ENCODE data around the gene SNTB2.
"Not testable (repeated sequence)": the region's sequence is repeated elsewhere in the genome, so short reads cannot be mapped to it uniquely, and the experiment has no call there.

The SNTB2 gene

DNA sequence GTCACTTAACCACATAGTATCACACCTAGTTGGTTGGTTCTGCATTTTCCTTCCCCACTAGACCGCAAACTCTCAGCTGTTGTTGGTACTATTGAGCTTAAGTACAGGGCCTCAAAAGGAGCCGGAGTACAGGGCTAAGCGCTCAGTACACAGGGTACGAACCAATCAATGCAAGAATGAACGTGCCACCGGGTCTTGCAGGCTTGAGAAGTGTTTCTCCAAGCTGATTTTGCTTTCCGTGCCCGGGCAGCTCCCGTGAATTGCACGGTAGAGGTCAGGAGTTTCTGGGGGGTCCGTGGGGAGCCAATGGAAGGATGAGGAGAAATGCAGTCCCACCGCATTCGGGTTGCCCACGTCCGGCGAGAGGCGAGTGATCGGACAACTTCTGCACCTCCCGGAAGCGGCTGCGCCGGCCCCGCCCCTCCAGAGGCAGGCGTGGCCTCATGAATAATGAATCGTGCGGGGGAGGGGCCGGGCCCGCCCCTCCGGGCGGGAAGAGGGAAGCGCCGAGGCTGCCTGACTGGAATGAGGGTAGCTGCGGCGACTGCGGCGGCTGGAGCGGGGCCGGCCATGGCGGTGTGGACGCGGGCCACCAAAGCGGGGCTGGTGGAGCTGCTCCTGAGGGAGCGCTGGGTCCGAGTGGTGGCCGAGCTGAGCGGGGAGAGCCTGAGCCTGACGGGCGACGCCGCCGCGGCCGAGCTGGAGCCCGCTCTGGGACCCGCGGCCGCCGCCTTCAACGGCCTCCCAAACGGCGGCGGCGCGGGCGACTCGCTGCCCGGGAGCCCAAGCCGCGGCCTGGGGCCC, at the start of gene SNTB2:
Gene SNTB2 (plus strand): TSS at position 523 of the 804 bp plus-strand sequence. CDS start 3 bp downstream, at position 526.
- peak; percentile 91 for DNase-seq (ENCODE audit: low spot score)

DNA sequence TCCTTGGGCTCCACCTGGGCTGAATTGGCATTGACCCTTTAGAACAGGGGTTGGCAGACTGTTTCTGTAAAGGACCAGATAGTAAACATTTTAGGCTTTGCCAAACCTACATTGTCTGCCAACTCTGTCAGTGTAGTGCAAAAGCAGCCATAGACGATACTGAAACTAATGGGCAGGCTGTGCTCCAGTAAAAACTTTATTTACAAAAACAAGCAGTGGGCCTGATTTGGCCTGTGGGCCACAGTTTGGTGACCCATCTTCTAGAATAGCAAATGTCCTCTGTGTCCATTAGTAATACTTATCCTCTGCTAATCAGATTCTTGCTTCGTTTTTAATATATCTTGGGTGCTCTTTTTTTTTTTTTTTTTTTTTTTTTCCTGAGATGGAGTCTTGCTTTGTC, 48.4 kb upstream of the SNTB2 start:
- no peak for DNase-seq (ENCODE audit: low spot score)

DNA sequence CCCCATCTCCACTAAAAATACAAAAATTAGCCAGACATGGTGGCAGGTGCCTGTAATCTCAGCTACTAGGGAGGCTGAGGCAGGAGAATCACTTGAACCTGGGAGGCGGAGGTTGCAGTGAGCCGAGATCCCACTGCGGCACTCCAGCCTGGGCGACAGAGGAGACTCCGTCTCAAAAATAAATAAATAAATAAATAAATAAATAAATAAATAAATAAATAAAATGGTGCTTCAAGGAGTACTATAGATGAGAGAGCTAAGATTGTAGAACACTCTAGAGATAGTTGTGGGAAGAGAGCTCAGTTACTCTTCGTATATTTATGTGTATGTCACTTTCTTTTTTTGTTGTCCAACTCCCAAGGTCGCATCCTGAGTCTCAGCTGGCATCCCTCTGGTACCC, 47.5 kb upstream of the SNTB2 start:
- not testable (repeated sequence) for DNase-seq (ENCODE audit: low spot score)

DNA sequence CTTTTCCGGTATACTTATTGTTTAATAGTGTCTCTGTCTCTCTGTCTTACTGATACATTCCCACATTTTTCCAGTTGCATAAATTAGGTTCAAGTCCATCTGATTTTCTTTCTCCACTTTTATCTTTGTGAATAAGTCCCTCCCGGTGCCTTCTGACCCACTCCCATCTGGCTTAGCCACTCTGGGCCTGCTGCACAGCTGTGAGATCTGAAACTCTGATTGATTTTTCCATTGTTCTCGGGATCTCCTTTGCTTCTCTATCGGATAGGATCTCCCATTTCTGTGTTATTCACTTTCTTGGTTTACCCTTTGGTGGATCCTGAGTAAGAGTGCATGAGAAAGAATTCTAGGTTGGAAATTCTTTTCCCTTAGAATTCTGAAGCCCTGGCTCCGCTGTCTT, 46.0 kb upstream of the SNTB2 start:
- DNase-seq (ENCODE audit: low spot score): no peak

DNA sequence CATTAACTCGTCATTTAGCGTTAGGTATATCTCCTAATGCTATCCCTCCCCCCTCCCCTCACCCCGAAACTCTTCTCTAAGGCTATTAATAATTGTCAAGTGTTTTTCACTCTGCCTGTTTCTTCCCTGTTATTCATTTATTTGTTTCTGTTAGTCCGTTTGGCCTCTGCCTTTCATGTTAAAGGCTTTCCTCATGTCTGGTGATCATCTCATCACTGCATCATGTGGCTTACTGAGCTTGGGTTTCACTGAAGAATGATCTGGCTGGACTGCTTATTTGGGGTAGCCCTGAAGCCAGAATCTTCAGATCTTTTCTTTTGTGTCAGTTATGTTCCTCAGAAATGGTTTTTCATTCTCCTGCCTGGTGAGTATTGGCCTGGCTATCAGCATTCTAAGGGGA, 45.0 kb upstream of the SNTB2 start:
- DNase-seq (ENCODE audit: low spot score): peak; percentile 73

DNA sequence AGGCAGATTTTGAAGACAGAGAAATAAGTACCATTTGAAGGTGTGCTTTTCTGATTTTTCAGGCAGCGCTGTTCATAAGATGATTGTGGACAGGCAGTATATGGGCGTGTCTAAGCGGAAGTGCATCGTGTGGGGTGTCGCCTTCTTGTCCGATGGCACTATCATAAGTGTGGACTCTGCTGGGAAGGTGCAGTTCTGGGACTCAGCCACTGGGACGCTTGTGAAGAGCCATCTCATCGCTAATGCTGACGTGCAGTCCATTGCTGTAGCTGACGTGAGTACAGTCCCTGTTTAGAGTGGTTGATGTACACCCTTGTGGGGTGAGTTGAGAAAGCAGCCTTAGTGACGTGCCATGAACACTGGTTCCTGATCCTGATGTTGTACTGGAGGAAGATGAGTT, 43.8 kb upstream of the SNTB2 start:
- peak; percentile 78 for DNase-seq (ENCODE audit: low spot score)

DNA sequence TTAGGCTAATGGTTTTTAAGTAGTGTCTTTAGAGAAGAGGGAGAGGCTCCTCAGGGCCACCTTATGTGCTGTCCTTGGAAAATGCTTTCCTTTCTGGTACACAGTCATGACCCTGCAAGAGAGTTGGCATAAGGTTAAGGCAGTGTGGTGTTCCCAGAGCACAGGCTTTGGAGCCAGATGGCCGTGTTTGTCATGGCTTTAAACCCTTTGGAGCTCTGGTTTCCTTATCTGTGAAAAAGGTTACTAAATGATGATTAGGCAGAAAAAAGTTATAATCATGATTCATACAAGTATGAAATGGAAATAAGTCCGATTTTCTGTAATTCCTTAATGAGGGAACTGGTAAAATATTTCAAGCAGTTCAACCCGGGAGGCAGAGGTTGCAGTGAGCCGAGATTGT, 41.3 kb upstream of the SNTB2 start:
- DNase-seq (ENCODE audit: low spot score): no peak

DNA sequence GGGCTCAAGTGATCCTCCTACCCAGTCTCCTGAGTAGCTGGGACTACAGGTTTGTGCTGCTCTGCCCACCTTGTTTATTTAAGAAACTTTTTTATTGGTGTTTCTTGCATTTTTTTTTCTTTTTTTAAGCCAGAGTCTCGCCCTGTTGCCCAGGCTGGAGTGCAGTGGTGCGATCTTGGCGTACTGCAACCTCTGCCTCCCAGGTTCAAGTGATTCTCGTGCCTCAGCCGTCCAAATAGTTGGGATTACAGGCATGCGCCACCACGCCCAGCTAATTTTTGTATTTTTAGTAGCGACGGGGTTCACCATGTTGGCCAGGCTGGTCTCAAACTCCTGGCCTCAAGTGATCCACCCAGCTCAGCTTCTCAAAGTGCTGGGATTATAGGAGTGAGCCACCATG, 37.3 kb upstream of the SNTB2 start:
- DNase-seq (ENCODE audit: low spot score): not testable (repeated sequence)

DNA sequence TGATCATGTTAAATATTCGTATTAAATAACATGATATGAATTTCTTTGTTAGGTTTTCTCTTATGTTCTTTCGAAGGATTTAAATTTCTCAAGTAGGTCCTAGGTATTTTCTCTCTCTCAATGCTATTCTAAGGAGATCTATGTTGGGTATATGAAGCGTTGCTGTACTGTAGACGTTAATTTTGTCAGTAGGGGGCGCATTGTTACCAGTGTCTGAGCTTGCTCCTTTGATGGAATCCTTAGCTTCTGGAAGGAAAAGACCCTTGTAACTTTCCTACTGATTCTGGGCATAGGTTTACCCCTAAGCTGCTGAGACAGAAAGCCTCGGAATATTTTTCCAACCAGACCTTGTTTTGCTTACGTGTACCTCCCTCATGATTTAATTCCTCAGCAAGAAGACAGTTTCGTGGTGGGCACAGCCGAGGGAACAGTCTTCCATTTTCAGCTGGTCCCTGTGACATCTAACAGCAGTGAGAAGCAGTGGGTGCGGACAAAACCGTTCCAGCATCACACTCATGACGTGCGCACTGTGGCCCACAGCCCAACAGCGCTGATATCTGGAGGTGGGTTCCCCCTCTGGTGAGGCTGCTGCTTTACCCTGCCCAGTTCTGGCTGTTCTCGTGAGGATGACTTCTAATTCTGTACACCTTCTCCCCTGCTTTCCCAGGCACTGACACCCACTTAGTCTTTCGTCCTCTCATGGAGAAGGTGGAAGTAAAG, 36.7 kb upstream of the SNTB2 start:
- peak; percentile 70 for DNase-seq (ENCODE audit: low spot score)

DNA sequence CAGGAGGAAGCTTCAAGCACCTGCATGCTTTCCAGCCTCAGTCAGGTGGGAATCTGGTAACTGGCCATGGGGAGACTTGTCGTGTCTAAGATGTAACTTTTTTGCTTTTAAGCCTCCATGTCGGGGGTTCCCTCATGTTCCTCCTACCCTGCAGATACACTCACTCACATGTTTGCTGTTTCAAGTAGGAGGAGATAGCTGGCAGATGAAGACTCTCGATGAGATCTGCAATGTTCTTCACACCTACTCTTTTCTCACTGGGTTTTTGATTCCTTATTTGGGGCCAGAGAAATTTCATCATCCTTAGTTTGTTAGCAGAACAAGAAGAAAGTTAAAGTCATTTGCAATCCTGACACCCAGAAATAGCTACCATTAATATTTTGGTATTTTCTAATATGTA, 29.8 kb upstream of the SNTB2 start:
- no peak for DNase-seq (ENCODE audit: low spot score)

DNA sequence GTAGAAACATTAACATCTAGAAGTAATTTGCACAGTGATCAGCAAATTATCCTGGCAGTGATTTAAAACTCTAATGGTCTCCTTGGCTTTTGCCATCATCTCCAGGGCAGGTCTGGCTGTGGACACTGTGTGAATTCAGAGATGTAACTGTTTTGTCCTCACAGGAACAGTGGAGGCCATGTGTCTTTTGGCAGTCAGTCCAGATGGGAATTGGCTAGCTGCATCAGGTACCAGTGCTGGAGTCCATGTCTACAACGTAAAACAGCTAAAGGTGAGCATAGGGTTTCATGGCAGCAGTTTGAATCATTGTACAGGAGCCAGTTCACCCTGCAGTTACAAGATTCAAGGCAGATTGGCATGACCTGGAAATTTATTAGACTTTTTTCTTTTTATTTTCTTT, 26.8 kb upstream of the SNTB2 start:
- no peak for DNase-seq (ENCODE audit: low spot score)

DNA sequence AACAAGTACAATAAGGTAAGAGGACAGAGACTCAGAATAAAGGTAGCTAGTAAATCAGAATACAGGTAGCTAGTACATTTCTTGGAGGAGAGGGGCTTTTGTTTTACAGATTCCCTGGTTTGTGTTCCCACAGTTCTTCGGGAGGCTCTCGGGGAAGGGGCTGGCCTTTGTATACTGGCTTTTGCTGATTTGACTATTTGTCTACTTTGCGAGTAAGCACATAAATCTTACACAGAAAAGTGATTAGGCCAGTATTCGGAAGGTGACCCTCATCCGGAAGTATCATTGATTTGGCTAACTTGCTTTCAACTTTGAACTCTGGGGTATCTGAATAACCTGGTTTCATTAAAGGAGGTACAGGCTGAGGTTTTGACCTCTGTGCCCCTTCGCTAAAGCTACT, 21.4 kb upstream of the SNTB2 start:
- DNase-seq (ENCODE audit: low spot score): no peak

DNA sequence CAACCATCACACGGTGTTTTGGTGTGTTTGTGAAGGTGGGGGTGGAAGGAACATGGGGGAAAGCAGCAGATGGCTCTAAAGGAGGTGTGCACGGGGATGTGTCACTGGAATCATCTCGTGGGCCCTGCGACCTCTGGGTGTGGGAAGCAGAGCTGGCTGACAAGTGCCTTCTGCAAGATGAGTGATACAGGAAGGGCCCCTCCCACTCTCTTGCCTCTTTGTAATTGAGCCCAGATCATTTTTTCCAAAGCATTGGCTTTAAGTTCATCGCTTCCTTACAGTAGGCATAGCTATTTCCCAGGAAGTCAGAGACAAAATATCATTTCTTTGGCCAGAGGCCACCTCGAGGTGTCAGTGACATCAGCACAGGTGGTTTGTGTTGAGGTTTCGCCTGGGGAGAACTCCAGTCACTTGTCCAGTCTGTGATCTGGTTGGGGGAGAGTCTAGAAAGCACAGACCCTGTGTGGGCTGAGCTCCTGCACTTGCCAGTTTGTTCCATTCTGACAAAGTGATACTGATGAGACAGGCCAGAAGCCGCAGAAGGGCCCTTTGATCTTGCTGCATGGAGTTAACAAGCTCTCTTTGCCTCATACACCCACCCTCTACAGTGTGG, 20.6 kb upstream of the SNTB2 start:
- DNase-seq (ENCODE audit: low spot score): peak; percentile 56

DNA sequence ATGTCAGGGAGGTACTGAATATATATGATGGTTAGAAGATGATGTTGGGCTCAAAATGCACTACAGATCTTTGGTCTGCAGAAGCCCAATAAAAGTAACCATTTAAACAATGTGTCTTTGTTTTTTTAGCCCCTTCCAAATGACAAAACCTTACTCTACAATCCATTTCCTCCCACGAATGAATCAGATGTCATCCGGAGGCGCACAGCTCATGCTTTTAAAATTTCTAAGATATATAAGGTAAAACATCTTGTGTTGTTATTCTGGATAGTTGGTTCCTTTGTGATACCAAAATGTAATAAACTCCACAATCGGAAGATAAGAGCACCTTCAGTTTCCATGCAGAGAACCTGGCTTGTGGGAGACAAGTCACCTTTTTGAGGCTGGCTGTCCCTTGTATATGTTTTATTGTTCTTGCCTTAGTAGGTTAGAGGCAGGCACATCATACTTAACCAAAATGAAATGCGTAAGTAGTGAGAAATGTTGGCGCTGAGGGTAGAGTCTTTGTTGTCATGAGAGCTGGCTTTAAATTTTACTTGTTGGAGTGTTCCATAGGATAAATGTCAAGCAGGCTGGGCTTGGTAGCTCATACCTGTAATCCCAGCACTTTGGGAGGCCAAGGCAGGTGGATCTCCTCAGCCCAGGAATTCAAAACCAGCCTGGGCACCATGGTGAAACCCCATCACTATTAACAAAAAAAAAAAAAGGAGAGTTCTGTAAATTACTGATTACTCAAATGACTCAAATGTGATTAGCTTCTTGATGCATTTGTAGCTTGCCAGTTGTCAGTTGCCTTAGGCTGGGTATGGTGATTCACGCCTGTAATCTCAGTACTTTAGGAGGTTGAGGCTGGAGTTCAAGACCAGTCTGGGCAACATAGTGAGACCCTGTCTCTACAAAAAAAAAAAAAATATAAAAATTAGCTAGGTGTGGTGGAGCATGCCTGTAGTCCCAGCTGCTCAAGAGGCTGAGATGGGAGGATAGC, 19.7 kb upstream of the SNTB2 start:
- DNase-seq (ENCODE audit: low spot score): peak; percentile 58

DNA sequence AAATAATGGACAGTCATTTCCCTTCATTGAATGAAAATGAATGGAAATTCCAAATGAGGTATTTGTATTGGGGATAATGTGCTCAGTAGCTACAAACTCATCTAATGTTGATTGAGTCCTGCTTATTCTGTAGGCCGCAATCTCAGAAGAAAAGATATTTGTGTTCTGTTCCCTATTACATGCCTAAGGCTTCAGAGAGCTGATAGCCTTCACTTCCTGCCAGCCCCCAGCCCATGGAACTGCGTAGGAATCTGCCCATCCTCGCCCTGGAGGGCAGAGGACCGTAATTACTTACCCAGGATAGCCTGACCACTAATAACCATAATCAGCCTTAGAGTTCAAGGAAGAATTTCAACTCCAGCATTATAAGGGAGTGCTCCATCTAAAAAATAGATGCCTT, 17.9 kb upstream of the SNTB2 start:
- DNase-seq (ENCODE audit: low spot score): no peak

DNA sequence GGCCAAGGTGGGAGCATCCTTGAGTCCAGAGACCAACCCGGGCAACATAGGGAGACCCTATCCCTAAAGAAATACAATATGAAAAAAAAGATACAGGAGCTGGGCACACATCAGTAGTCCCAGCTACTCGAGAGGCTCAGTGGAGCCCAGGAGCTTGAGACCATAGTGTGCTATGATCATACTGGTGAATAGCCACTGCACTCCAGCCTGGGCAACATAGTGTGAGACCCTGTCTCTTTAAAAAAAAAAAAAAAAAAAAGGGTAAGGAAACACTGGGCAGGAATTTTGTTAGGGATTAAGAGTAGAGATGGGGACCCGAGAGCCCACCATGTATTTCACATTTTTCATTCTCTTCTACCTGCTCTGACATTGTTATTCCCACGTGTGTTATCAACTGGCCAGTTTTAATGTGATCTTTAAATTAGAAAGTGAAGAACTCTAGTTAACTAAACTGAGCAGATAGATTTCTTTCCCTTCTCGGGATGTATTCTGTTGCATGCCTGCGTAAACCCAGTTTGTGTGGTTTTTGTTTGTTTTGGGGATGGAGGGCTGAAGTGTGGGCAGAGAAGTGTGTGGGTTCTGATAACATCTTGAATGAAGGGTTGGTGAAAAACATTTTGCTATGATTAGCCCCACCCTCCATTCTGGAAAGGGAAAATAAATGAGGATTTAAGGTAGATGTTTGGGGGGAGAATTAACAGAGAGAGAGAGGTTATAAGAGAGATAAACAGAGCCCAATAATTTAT, 17.2 kb upstream of the SNTB2 start:
- no peak for DNase-seq (ENCODE audit: low spot score)

DNA sequence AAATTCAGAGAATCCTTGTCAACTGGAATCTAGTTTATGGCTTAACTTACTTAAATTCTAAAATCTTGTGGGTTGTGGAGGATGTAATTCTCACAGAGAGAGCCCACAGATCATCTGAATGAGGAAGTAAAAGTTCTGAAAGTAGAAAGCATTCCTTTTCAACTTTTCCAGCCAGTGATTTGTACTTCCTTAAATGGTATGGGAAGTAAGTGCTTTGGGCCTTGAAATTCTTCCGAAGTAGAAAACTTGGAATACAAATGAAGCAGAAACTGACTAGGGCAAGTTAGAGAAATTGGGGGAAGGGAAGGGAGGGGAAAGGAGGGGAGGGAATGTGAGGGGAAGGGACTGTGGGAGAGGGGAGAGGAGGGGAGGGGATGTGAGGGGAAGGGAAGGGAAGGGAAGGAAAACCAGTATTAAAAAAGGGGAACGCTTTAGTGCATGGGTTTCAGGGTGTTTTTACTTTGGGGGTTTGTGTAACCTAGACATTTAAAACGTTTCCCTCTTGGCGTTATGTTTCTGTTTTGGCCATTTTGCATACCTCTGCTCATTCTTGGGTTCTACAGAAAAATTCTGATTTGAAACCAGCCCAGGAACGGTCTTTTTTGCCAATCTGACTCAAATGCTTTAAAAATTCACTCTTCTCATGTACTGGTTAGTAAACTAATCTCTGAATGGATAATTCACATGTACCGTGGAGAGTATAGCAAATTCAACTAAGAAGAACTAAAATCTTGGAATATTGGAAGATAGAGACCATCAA, 15.5 kb upstream of the SNTB2 start:
- DNase-seq (ENCODE audit: low spot score): peak; percentile 89

DNA sequence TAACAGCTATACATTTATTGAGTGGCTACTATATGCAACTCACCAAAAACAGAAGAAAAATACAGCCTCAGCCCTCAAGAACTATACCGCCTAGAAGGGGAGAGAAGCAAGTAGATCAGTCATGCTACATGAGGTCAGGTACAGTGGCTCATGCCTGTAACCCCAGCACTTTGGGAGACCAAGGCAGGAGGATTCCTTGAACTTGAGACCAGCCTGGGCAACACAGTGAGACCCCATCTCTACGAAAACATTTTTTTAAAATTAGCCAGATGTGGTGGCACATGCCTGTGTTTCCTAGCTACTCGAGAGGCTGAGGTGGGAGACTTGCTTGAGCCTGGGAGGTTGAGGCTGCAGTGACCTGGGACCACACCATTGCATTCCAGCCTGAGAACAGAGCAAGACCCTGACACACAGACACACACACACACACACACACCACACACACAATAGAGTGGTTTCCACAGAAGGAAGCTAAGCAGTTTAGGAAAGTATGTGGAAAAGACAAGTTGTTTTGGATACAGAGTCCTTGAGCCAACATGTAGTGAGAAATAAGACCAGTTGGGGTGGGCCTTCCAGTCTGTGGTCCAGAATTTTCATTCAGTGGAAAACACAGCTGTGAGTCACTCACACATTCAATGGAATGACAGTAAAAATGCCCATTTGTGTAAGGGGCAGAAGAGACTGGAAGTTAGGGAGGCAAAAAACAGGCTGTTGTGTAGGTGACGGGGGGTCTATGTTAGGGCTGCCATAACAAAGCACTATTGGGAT, 10.7 kb upstream of the SNTB2 start:
- DNase-seq (ENCODE audit: low spot score): peak; percentile 38

DNA sequence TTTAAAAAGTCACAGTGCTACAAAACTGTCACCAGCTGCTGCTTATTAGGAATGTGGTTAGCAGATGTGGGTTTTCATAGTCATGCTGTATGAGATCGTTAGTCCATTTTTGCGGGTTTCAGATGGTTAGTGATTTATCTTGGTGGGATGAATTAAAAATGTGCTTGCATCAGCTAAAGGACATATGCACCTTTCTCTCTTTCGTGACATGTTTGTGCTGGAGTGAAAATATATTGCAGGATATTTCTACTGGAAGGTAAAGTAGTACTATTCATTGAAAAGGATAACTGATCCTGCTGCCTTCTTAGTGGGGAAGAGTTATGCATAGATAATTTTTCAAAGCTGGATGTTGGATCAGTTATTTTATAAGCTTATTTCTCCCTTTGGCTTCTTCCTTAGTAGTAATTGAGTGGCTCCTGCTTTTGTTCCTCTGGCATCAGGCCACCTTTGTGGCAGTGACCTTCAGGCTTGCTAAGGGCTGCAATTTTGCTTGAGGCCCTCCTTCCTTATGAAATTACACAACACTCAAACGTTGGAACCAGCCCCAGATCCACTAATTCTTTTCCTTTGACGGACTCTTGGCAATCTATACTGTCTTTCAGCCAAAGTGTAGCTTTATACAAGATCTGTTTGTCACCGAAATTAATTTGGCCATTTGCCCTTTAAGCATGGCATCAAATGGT, 7.5 kb upstream of the SNTB2 start:
- DNase-seq (ENCODE audit: low spot score): peak; percentile 74
